COLO668 (cell line): ENCODE measurements around the gene POLR3A.
"Not testable (repeated sequence)": the region's sequence is repeated elsewhere in the genome, so short reads cannot be mapped to it uniquely, and the experiment has no call there.

Experiments used
- DNase-seq: peaks from one replicate; lab custom pipeline; 2025; ENCODE audit not compliant: unreplicated experiment; lab: John Stamatoyannopoulos, UW

Gene POLR3A

DNA sequence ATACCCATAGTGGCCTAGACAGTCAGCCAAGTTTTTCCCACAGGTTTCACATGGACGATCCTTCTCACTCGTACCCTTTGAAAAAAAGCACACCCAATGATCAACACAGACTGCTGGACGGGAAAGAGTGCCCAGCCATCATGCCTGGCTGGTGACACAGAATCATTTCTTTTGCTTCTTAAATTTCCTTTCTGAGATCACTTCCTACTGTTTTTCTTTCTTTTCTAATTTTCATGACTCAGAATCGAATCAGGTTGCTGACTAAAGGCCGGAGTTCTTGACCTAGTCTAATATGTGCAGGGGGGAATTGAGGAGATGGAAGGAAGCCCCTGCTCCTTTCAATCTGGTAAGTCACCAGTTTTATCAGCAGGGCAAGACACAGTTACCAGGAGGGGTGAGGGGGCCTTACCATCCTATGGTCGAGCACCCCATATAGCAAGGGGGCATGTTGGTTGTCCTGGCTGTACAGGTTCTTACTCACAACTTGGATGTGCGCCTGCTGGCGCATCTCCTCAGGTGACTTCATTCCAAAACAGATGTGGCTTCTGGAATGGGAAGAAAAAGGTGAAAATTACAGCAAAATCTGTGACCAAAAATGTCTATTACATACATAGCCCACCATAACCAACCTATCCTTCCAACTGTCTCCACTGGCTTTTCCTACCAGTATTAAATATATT is 3.5 kb downstream of the POLR3A start:
- DNase-seq = no peak

- no peak for DNase-seq
These were observed 5.6 kb downstream of the POLR3A start for GRCh38 chr10:78023741-78024140.

DNA sequence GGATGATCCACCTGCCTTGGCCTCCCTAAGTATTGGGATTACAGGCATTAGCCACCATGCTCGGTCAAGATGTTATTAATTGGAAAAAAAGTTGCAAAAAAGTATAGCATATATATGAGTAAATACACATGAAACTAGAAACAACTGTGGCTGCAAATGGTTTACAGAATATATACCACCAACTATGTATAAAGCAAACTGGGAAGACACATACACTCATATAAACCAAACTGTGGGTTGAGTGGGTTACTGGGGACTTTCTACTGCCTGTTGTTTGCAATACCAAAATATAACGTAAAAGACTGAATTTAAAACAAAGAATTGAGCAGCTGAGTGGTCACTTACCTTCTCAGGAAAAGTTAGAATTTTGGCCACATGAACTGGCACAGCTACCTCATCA is 8.1 kb downstream of the POLR3A start:
- DNase-seq = no peak

GRCh38 chr10:78019264-78019663 is 10.1 kb downstream of the POLR3A start:
- DNase-seq = no peak

DNA sequence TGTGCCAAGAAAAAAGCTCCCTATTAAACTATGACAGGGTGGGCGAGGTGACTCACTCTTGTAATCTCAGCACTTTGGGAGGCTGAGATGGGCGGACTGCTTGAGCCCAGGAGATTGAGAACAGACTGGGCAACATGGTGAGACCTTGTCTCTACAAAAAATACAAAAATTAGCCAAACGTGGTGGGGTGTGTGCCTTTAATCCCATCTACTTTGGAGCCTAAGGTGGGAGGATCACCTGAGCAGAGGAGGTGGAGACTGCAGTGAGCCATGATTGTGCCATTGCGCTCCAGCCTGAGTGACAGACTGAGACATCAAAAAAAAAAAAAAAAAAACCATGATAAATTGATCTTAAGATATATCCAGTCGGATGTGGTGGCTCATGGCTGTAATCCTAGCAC is 11.5 kb downstream of the POLR3A start:
- no peak for DNase-seq

GRCh38 chr10:78015546-78015945 is 13.8 kb downstream of the POLR3A start:
- DNase-seq = no peak

DNA sequence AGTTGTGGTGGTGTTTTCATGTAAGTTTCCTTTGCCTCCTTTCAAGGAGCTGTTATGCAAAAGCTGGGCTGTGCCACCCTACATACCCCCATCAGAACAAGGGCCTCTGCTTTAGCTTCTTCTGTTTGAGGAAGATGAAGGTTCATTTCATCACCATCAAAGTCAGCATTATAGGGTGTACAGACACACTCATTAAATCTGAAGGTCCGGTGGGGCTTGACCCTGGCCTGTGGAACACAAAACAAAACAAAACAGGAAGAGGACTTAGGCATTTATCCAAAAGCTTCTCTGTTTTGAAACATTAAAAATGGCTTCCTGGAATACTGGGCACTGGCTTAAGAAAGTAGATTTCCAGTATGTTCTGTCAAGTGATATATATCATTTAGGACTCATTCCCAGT is 15.8 kb downstream of the POLR3A start:
- no peak for DNase-seq

DNA sequence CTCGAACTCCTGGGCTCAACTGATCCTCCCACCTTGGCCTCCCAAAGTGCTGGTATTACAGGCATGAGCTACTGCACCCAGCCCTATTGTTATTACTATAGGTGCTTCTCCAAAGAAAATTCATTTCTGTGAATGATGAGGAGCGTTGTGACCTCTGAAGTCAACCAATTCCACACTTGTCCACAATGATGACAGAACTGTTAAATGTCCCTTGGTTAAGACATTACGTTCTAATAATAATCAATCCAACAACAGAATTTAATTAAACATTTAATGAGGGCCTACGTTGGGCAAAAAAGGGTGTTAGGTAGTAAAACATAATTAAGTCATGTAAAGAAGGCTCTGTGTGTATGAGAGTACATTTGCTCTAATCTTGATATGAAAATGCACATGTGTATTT is 18.2 kb downstream of the POLR3A start:
- no peak for DNase-seq

DNA sequence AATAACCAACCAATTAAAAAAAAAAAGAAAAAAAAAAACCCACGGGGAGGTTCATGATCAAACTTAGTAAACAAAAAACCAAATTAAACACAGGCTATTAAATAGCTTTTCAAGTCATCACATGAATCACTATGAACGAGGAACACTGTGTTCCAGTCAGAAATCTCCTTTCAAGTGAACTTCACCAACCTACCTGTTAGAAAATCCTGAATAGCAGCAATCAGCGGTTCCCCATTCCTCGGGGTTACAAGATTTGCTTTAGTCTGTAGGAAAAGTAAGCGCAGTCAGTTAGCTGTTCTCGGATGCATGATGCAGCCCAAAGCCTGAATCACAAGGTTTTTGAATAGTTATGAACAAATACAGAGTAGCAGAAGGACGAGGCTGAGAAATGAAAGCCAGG is 19.0 kb downstream of the POLR3A start:
- DNase-seq = no peak

DNA sequence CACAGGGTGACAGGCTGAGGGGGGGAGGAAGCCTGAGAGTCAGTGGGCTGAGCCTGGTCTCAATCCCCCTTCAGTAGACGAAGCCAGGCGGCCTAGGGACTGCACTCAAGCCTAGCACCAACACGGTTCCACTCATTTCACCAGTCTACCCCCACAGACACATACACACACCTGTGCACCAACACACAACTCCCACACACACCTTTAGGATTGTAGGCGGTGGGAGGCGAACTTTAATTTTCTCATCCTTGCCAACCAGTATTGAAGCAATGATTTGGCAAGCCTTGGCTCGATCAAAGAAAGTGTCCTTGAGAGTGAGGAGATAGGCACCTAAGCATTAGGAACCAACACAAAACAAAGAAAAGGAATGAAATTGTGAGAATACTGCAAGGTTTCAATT is 19.7 kb downstream of the POLR3A start:
- no peak for DNase-seq

DNA sequence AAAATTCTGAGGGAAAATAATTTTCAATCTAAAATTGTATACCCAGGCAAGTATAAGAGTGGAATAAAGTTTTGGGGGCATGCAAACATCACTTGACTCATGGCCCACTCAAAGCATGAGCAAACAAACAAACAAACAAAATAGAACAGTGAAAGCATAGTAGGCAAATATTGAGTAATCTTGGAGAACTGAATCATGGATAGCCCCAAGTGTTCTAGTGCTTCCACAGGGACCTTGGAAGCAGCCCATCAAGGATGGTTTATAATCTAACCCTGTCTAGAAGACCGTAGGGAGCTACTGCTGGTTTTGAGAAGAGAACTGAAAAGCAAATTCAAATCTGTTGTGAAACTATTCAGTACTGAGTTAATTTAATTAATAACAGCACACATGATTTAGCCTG is 22.1 kb downstream of the POLR3A start:
- DNase-seq = no peak

GRCh38 chr10:78004215-78005026 is 24.9 kb downstream of the POLR3A start:
- DNase-seq = no peak

GRCh38 chr10:78002541-78003288 is 26.6 kb downstream of the POLR3A start:
- DNase-seq = no peak

GRCh38 chr10:78000956-78001472 is 28.3 kb downstream of the POLR3A start:
- DNase-seq = no peak

GRCh38 chr10:78000206-78000605 is 29.1 kb downstream of the POLR3A start:
- no peak for DNase-seq

- not testable (repeated sequence) for DNase-seq
These were observed 30.5 kb downstream of the POLR3A start for GRCh38 chr10:77998780-77999179.

DNA sequence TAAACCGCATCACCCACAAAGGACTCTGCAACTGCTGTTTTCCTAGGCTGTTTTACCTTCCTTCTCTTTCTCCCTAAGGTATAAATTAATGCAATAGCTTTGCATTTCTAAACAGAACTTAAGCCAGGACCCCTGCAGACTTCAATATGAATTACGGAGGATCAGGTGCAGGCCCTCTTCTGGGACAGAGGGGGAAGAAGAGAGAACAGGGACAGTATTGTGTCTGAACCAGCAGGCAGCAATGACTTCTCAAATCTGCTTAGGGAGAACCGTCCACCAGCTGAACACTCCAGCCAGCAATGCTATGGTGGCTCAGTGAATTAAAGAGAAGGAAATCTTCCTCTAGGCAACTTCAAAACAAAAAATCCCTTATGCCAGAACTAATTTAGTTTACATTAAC is 35.7 kb downstream of the POLR3A start:
- DNase-seq = no peak

DNA sequence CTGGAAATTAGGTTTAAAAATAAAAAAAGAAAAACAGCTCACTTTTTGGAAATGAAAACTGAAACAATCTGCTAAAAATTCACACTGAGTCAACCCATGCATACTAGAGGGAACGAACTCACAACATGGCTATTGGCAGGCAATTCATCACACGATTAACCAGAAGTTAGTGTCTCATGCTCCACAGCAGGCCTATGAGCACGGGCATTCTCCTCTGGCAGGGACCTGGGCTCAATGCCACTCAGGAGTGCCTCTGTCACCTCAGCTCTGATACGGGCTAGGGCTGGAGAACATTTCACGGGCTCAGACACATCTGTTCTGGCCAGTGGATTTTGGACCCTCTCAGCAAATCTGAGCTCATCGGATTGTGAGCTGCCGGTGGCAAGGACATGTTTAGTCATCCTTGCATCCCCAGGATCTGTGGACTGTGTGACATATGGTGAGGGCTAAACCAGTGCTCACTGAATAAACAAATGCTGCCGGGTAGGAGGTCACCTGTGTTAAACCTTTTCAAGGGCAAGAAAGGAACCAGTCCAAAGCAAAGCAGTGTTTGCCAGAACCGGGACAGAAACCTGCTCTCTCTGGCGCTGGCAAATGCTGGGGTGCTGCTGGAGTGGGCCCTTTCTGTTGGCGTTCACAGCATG is 40.1 kb downstream of the POLR3A start:
- DNase-seq = no peak

GRCh38 chr10:77987671-77988255 is 41.6 kb downstream of the POLR3A start:
- no peak for DNase-seq

GRCh38 chr10:77984986-77985385 is 44.3 kb downstream of the POLR3A start:
- no peak for DNase-seq
